KBM-7 (cell line): ENCODE results near the gene KY.
A peak's percentile ranks its signal among the peaks of the same experiment; 100 is the strongest.

Experiments used
- DNase-seq: peaks from one replicate; pipeline ENCODE4 v3.0.0-alpha.2; 2015
- in situ Hi-C: fragments of 300-500 bp; cut with MboI; formaldehyde crosslinking; loops from 2 replicates; pipeline ENCODE4 v1.14.3; 2020; ENCODE audit warnings: low sequenced_read_pairs, low pct_unique_long_range_greater_than_20kb, mixed read lengths

The KY gene

GRCh38 chr3:134677196-134677986 lies 26.6 kb upstream of the KY start:
- in situ Hi-C loops = no loop called here
- peak; percentile 53 for DNase-seq

GRCh38 chr3:134675726-134676256 lies 25.0 kb upstream of the KY start:
- in situ Hi-C loops = no loop called here
- DNase-seq = no peak

GRCh38 chr3:134672571-134672970 lies 21.7 kb upstream of the KY start:
- in situ Hi-C loops = no loop called here

GRCh38 chr3:134667956-134668355 lies 17.1 kb upstream of the KY start:
- DNase-seq = no peak
- in situ Hi-C loops = no loop called here

More at GRCh38 chr3:134672571-134672970, 21.7 kb upstream of the KY start:
- no peak for DNase-seq

GRCh38 chr3:134667406-134667805 lies 16.6 kb upstream of the KY start:
- in situ Hi-C loops = no loop called here
- no peak for DNase-seq

- in situ Hi-C loops = no loop called here
- no peak for DNase-seq
Observed at GRCh38 chr3:134666885-134667284, 16.1 kb upstream of the KY start.

- DNase-seq = no peak
- in situ Hi-C loops = no loop called here
Observed at GRCh38 chr3:134666466-134666865, 15.6 kb upstream of the KY start.

GRCh38 chr3:134666052-134666451 lies 15.2 kb upstream of the KY start:
- in situ Hi-C loops = no loop called here
- DNase-seq = no peak

GRCh38 chr3:134665243-134665642 lies 14.4 kb upstream of the KY start:
- in situ Hi-C loops = no loop called here
- DNase-seq = no peak

- DNase-seq = no peak
- in situ Hi-C loops = no loop called here
Observed at GRCh38 chr3:134663721-134664456, 13.1 kb upstream of the KY start.

- in situ Hi-C loops = no loop called here
- no peak for DNase-seq
Observed at GRCh38 chr3:134660046-134660441, 9.2 kb upstream of the KY start.

- DNase-seq = no peak
- in situ Hi-C loops = no loop called here
Observed at GRCh38 chr3:134659391-134660045, 8.7 kb upstream of the KY start.

GRCh38 chr3:134658555-134658954 lies 7.7 kb upstream of the KY start:
- in situ Hi-C loops = no loop called here
- no peak for DNase-seq

- DNase-seq = no peak
- in situ Hi-C loops = no loop called here
Observed at GRCh38 chr3:134656211-134656800, 5.5 kb upstream of the KY start.

GRCh38 chr3:134655706-134656105 lies 4.9 kb upstream of the KY start:
- no peak for DNase-seq
- in situ Hi-C loops = no loop called here

- in situ Hi-C loops = no loop called here
Observed at GRCh38 chr3:134654031-134654430, 3.2 kb upstream of the KY start.

GRCh38 chr3:134652886-134653630 lies 2.2 kb upstream of the KY start:
- DNase-seq = no peak
- in situ Hi-C loops = no loop called here

More at GRCh38 chr3:134654031-134654430, 3.2 kb upstream of the KY start:
- DNase-seq = no peak

GRCh38 chr3:134652409-134652831 lies 1.6 kb upstream of the KY start:
- DNase-seq = no peak
- in situ Hi-C loops = no loop called here
